Thoracic aorta (tissue), 2 donors: ENCODE results near the gene TENM4. TPM values are rescaled to one million over a fixed set of nuclear protein-coding genes. Genes with fewer than 3 reads are reported as not detected.

ENCODE experiments used
- ATAC-seq: fragments of 150-250 bp; one replicate; pipeline ENCODE4 v1.8.0; 2017; ENCODE audit warnings: low read depth; ENCODE audit not compliant: insufficient number of reproducible peaks, low FRiP score
- DNase-seq: peaks from one replicate; pipeline ENCODE4 v3.0.0-alpha.2; 2020; ENCODE audit warnings: low spot score
- H3K27ac ChIP-seq, 2 donors: fragments of 200-600 bp; sonication (generic); 1 replicate in 1 of 2; 2 replicates in 1 of 2; pipeline ENCODE4 v1.5.1; 2016; ENCODE audit warnings: mild to moderate bottlenecking in 2 of 2, moderate library complexity in 2 of 2
- H3K27me3 ChIP-seq: fragments of 200-600 bp; sonication (generic); replicated peaks from 2 replicates; pipeline ENCODE4 v1.6.0; 2016; ENCODE audit warnings: mild to moderate bottlenecking; ENCODE audit not compliant: insufficient read depth
- H3K36me3 ChIP-seq: fragments of 200-600 bp; sonication (generic); one replicate; pipeline ENCODE4 v1.5.1; 2016
- H3K4me1 ChIP-seq, 2 donors: fragments of 200-600 bp; sonication (generic); 1 replicate in 1 of 2; 2 replicates in 1 of 2; pipeline versions ENCODE4 v1.5.1 to v1.6.0; 2016; ENCODE audit warnings: low read depth in 2 of 2, mild to moderate bottlenecking in 1 of 2; ENCODE audit not compliant: control insufficient read depth in 1 of 2
- H3K4me3 ChIP-seq: fragments of 200-600 bp; sonication (generic); 2 replicates; pipeline ENCODE4 v1.5.1; 2016; ENCODE audit warnings: mild to moderate bottlenecking
- H3K9me3 ChIP-seq: fragments of 200-600 bp; sonication (generic); 2 replicates; pipeline ENCODE4 v1.5.1; 2016
- CTCF ChIP-seq: fragments of 200-600 bp; sonication (generic); IDR thresholded peaks from one replicate; pipeline ENCODE4 v1.5.1; 2019; ENCODE audit warnings: antibody characterized with exemption
- total RNA-seq, 2 donors: library from RNA; depleted of rRNA; stranded (reverse); fragments of >200 nt; gene quantifications; one replicate each; pipeline versions ENCODE4 v1.1.0 to v1.2.3, GENCODE V29; 2016

Gene TENM4
- total RNA-seq, 2 donors from 2014 or later, result 6.1 to 13.3 TPM

DNA sequence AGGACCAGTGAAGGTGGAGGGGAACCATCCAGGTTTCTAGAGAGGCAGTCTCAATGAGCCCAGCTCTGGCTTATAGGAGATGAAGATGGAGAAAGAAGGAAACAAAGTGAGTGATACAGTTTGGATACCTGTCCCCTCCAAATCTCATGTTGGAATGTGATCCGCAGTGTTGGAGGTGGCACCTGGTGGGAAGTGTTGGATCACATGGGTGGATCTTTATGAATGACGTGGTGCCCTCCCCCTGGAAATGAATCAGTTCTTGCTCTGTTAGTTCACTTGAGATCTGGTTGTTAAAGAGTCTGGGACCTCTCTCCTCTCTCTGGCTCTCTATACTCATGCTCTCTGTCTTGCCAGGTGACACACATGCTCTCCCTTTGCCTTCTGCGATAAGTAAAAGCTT, 473.0 kb downstream of the TENM4 start:
- no peak for DNase-seq
- no peak for TF ChIP-seq CTCF
- H3K9me3 ChIP-seq, result no peaks in the 10 kb centered on the region
- H3K36me3 ChIP-seq, result no peaks in the 10 kb centered on the region
- no peaks in the 10 kb centered on the region for H3K4me1 ChIP-seq
- no peak overlapping the region for H3K27ac ChIP-seq
- no peak overlapping the region for H3K4me3 ChIP-seq
- no peak for ATAC-seq
- H3K27me3 ChIP-seq, result no peaks in the 10 kb centered on the region

GRCh38 chr11:78965432-78965831, 475.4 kb downstream of the TENM4 start:
- ATAC-seq, result no peak
- no peaks in the 10 kb centered on the region for H3K9me3 ChIP-seq
- H3K27me3 ChIP-seq, result no peaks in the 10 kb centered on the region
- no peak overlapping the region for H3K4me3 ChIP-seq
- TF ChIP-seq CTCF, result no peak
- peaks cover 0 to 6% of the 10 kb centered on the region in 2 donors for H3K4me1 ChIP-seq
- no peak overlapping the region for H3K27ac ChIP-seq
- H3K36me3 ChIP-seq, result no peaks in the 10 kb centered on the region
- no peak for DNase-seq

DNA sequence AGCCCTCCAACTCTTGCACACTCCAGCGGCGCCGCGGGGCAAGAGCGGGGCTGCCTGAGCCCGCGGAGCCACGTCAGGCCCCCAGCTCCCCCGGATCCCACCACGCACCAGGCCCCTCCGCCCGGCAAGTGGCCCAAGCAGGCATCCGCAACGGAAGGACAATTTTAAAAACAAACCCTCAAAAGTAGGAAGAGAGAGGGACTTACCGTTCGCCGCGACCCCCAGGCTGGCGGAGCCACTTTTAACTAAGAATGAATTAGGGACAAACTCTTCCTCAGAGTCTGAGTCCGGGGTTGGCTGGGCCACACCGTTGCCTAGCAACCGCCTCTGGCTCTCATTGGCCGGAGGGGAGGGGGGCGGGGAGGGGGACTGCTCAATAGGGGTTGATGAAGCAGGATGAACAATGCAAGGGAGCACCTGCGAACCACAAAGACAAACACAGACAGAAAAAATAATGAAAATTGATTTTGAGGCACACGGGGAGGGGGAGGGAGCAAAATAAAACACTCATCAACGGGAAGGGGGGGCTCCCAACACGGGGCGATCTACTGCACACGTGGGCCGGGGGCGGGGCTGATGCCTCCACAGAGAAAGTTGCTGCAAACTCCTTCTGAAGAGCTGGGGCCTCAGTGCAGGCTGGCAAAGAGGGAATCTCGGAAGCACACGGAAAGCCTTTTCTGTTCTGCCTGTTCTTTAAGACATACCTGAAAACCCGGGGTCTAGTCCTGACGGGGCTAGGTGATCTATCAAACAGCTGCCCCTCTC, 478.7 kb downstream of the TENM4 start:
- Histone ChIP-seq H3K27me3 (no peaks in the 10 kb centered on the region), H3K4me1 (peaks cover 0 to 6% of the 10 kb centered on the region in 2 donors), H3K9me3 (no peaks in the 10 kb centered on the region), H3K36me3 (no peaks in the 10 kb centered on the region), H3K27ac (no peak overlapping the region), H3K4me3 (peak overlapping the region; percentile 52)
- peak; percentile 8 for DNase-seq
- no peak for ATAC-seq
- TF ChIP-seq CTCF, result no peak

- no peaks in the 10 kb centered on the region for H3K9me3 ChIP-seq
- no peak for TF ChIP-seq CTCF
- no peak overlapping the region for H3K4me3 ChIP-seq
- H3K27me3 ChIP-seq, result no peaks in the 10 kb centered on the region
- no peak overlapping the region for H3K27ac ChIP-seq
- ATAC-seq, result no peak
- H3K36me3 ChIP-seq, result no peaks in the 10 kb centered on the region
- peaks cover 0 to 6% of the 10 kb centered on the region in 2 donors for H3K4me1 ChIP-seq
- no peak for DNase-seq
Observed at GRCh38 chr11:78961247-78961646, 479.6 kb downstream of the TENM4 start.

- H3K27ac ChIP-seq, result no peak overlapping the region
- ATAC-seq, result no peak
- peaks cover 0 to 6% of the 10 kb centered on the region in 2 donors for H3K4me1 ChIP-seq
- no peak for DNase-seq
- no peak for TF ChIP-seq CTCF
- H3K27me3 ChIP-seq, result no peaks in the 10 kb centered on the region
- H3K36me3 ChIP-seq, result no peaks in the 10 kb centered on the region
- H3K4me3 ChIP-seq, result no peak overlapping the region
- no peaks in the 10 kb centered on the region for H3K9me3 ChIP-seq
Observed at GRCh38 chr11:78958444-78958843, 482.4 kb downstream of the TENM4 start.
